HCT116 (cell line): Measurements from ENCODE around the gene C1orf50.

Source experiments
- ATF3 ChIP-seq: IDR thresholded peaks from 2 replicates; pipeline ENCODE4 v1.6.1; 2012
- EGR1 ChIP-seq: IDR thresholded peaks from 2 replicates; pipeline ENCODE4 v1.6.1; 2012; ENCODE audit warnings: low read depth
- EZH2 ChIP-seq: fragments of 200-600 bp; sonication (generic); IDR thresholded peaks from 2 replicates; pipeline ENCODE4 v1.6.1; 2017; ENCODE audit warnings: antibody characterized with exemption, mixed run types
- POLR2A ChIP-seq: IDR thresholded peaks from 2 replicates; pipeline ENCODE4 v1.7.0; 2011; ENCODE audit warnings: borderline replicate concordance; ENCODE audit not compliant: insufficient read depth, insufficient read length; ENCODE audit errors: extremely low read depth
- RAD21 ChIP-seq: IDR thresholded peaks from 2 replicates; pipeline ENCODE4 v1.6.1; 2012; ENCODE audit warnings: low read depth, mild to moderate bottlenecking
- REST ChIP-seq: IDR thresholded peaks from 2 replicates; pipeline ENCODE4 v1.6.1; 2012; ENCODE audit warnings: low read depth
- SIN3A ChIP-seq: IDR thresholded peaks from 2 replicates; pipeline ENCODE4 v1.6.1; 2012; ENCODE audit warnings: low read depth
- SRF ChIP-seq: IDR thresholded peaks from 2 replicates; pipeline ENCODE4 v1.6.1; 2012; ENCODE audit warnings: low read depth
- YY1 ChIP-seq: IDR thresholded peaks from 2 replicates; pipeline ENCODE4 v1.6.1; 2011; ENCODE audit warnings: low read length, low read depth, moderate library complexity, mild to moderate bottlenecking; ENCODE audit not compliant: insufficient replicate concordance; ENCODE audit errors: extremely low read depth
- ZBTB33 ChIP-seq: IDR thresholded peaks from 2 replicates; pipeline ENCODE4 v1.6.1; 2011; ENCODE audit warnings: mild to moderate bottlenecking, low read length, moderate library complexity; ENCODE audit not compliant: insufficient replicate concordance; ENCODE audit errors: extremely low read depth
- ZNF274 ChIP-seq: fragments of 200-500 bp; sonication (Bioruptor generic); IDR thresholded peaks from 2 replicates; pipeline ENCODE4 v1.6.1; 2014; ENCODE audit warnings: mild to moderate bottlenecking, low read depth, low read length, inconsistent platforms
- TF ChIP-seq, protein P1 (sequence below), 3 experiments: fragments of 200-600 bp in 1 of 3; sonication (generic) in 1 of 3; IDR thresholded peaks in 2 of 3; conservative IDR thresholded peaks in 1 of 3; 2 replicates each; pipeline ENCODE4 v1.5.1; 2012 to 2017; ENCODE audit warnings: low read depth in 2 of 3, low read length in 2 of 3, antibody characterized with exemption in 1 of 3, borderline replicate concordance in 1 of 3, control low read depth in 1 of 3, mild to moderate bottlenecking in 1 of 3, mixed read lengths in 1 of 3, mixed run types in 1 of 3, moderate library complexity in 1 of 3; ENCODE audit not compliant: insufficient read depth in 1 of 3
- TF ChIP-seq, protein P2 (sequence below): IDR thresholded peaks from 2 replicates; pipeline ENCODE4 v1.6.1; 2012

GRCh38 chr1:42806171-42806570, 39.1 kb downstream of the C1orf50 start:
- TF ChIP-seq, protein P1, sequence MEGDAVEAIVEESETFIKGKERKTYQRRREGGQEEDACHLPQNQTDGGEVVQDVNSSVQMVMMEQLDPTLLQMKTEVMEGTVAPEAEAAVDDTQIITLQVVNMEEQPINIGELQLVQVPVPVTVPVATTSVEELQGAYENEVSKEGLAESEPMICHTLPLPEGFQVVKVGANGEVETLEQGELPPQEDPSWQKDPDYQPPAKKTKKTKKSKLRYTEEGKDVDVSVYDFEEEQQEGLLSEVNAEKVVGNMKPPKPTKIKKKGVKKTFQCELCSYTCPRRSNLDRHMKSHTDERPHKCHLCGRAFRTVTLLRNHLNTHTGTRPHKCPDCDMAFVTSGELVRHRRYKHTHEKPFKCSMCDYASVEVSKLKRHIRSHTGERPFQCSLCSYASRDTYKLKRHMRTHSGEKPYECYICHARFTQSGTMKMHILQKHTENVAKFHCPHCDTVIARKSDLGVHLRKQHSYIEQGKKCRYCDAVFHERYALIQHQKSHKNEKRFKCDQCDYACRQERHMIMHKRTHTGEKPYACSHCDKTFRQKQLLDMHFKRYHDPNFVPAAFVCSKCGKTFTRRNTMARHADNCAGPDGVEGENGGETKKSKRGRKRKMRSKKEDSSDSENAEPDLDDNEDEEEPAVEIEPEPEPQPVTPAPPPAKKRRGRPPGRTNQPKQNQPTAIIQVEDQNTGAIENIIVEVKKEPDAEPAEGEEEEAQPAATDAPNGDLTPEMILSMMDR (IDR thresholded peaks at IDR 0.05 in 2 of 3, conservative IDR thresholded peaks at IDR 0.05 in 1 of 3; ENCODE audit: borderline replicate concordance in 1 of 3, insufficient read depth in 1 of 3, low read depth in 2 of 3, low read length in 2 of 3): no peak
- TF ChIP-seq POLR2A: no peak
- TF ChIP-seq RAD21: no peak
- no peak for TF ChIP-seq ZNF274
- no peak for TF ChIP-seq YY1
- no peak for TF ChIP-seq ZBTB33
- no peak for TF ChIP-seq SRF
- TF ChIP-seq, protein P2, sequence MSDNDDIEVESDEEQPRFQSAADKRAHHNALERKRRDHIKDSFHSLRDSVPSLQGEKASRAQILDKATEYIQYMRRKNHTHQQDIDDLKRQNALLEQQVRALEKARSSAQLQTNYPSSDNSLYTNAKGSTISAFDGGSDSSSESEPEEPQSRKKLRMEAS: no peak
- TF ChIP-seq EZH2: no peak
- no peak for TF ChIP-seq REST
- no peak for TF ChIP-seq ATF3
- no peak for TF ChIP-seq SIN3A
- TF ChIP-seq EGR1: no peak
